ENCODE measurements around the gene CBX7. TPM values are rescaled to one million over a fixed set of nuclear protein-coding genes. Genes with fewer than 3 reads are reported as not detected.

CBX7 gene
- total and polyA plus RNA-seq, 4 donors, result 8.5 to 12.7 (median 9.5) TPM

DNA sequence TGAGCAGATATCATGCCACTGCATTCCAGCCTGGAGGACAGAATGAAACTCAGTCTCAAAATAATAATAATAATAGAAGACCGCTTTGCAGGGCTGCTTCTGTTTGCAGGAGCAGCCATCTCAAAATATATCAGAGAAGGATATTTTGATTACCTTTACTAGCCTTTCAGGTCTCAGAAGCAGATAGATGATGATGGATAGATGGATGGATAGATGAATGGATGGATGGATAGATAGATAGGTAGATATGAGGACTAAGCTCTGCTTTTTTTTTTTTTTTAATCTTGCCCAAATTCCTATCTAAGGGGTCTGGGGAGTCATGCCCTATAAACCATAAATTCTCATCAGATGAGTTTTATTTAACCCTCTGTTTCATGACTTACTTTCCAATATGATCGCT, 36.9 kb downstream of the CBX7 start:
- Histone ChIP-seq H3K27ac (ENCODE audit: low read depth, low read length) (no peak overlapping the region), H3K4me1 (ENCODE audit: control insufficient read depth, insufficient read depth, low read length) (no peaks in the 10 kb centered on the region), H3K9me3 (ENCODE audit: control insufficient read depth, insufficient read depth, low read length) (no peaks in the 10 kb centered on the region), H3K4me3 (ENCODE audit: low read depth, low read length) (no peak overlapping the region), H3K36me3 (ENCODE audit: control insufficient read depth, insufficient read depth, low read length) (no peaks in the 10 kb centered on the region), H3K27me3 (ENCODE audit: control insufficient read depth, insufficient read depth, low read length) (peaks cover 21% of the 10 kb centered on the region)
- DNase-seq (ENCODE audit: low read depth in 4 of 6, low spot score in 6 of 6), result no peak
- no CpG with 5 or more reads among the region's 2 CpGs for WGBS (ENCODE audit: insufficient coverage)

- WGBS (ENCODE audit: insufficient coverage), result 31% methylated on average over 4 of the region's 6 CpGs
- no peaks in the 10 kb centered on the region for H3K4me1 ChIP-seq (ENCODE audit: control insufficient read depth, insufficient read depth, low read length)
- no peaks in the 10 kb centered on the region for H3K9me3 ChIP-seq (ENCODE audit: control insufficient read depth, insufficient read depth, low read length)
- H3K27ac ChIP-seq (ENCODE audit: low read depth, low read length), result no peak overlapping the region
- DNase-seq (ENCODE audit: low read depth in 4 of 6, low spot score in 6 of 6), result no peak
- H3K27me3 ChIP-seq (ENCODE audit: control insufficient read depth, insufficient read depth, low read length), result peaks cover 21% of the 10 kb centered on the region
- H3K36me3 ChIP-seq (ENCODE audit: control insufficient read depth, insufficient read depth, low read length), result no peaks in the 10 kb centered on the region
- H3K4me3 ChIP-seq (ENCODE audit: low read depth, low read length), result no peak overlapping the region
These were observed 38.4 kb downstream of the CBX7 start for GRCh38 chr22:39114112-39114511.

DNA sequence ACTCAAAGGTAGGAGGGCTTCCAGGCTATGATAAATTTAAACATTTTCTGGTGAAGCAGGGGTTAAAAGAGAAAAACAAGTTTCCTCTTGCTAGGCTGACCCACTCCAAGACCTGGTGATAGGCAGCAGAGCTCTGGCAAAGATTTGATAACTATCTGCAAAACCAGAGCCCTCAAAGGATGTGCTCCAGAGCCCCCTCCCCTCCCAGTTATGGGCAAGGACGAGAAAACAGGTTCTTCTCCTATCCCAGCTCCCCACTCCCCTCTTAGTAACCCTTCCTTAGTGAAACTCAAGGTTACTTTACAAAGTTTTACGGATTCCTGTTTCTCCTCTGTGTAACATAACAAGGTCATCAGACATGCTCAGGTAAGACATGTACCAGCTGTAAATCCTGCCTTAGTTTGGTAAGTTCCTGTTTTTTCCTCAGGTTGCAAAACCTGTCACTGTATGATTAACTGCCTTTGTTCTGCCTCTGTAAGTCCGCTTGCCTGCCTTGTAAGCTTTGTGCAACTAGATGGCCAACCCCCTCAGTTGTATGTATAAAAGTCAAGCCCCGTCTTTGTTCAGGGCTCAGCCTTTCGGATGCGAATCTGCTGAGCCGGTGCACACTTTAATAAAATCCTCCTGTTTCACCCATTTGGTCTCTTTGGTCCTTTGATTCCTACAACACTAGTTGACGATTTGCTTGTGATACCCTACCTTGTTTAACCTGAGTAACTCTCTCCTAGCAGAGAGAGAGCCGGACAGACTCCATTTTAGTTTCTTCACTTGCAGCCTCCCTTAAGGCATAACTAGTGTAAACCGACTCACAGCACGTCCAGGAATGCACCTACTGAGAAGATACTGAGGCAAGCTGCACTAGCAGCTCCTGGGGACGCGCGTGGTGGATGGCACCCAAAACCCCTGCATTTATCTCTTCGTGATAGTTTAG, 41.6 kb downstream of the CBX7 start:
- DNase-seq (ENCODE audit: low read depth in 4 of 6, low spot score in 6 of 6), result peak in 1 of 6 donors; percentile 23
- 38% methylated on average over 11 of the region's 15 CpGs for WGBS (ENCODE audit: insufficient coverage)
- H3K27ac ChIP-seq (ENCODE audit: low read depth, low read length), result no peak overlapping the region

GRCh38 chr22:39109361-39109760, 43.1 kb downstream of the CBX7 start:
- no peak overlapping the region for H3K27ac ChIP-seq (ENCODE audit: low read depth, low read length)
- H3K9me3 ChIP-seq (ENCODE audit: control insufficient read depth, insufficient read depth, low read length), result no peaks in the 10 kb centered on the region
- no peak overlapping the region for H3K4me3 ChIP-seq (ENCODE audit: low read depth, low read length)
- H3K4me1 ChIP-seq (ENCODE audit: control insufficient read depth, insufficient read depth, low read length), result no peaks in the 10 kb centered on the region
- WGBS (ENCODE audit: insufficient coverage), result 88% methylated on average over 9 of the region's 9 CpGs
- H3K36me3 ChIP-seq (ENCODE audit: control insufficient read depth, insufficient read depth, low read length), result no peaks in the 10 kb centered on the region
- no peak for DNase-seq (ENCODE audit: low read depth in 4 of 6, low spot score in 6 of 6)
- H3K27me3 ChIP-seq (ENCODE audit: control insufficient read depth, insufficient read depth, low read length), result peaks cover 6% of the 10 kb centered on the region

More for the DNA sequence above, 41.6 kb downstream of the CBX7 start:
- Histone ChIP-seq H3K27me3 (ENCODE audit: control insufficient read depth, insufficient read depth, low read length) (peaks cover 17% of the 10 kb centered on the region), H3K4me1 (ENCODE audit: control insufficient read depth, insufficient read depth, low read length) (no peaks in the 10 kb centered on the region), H3K36me3 (ENCODE audit: control insufficient read depth, insufficient read depth, low read length) (no peaks in the 10 kb centered on the region), H3K9me3 (ENCODE audit: control insufficient read depth, insufficient read depth, low read length) (no peaks in the 10 kb centered on the region), H3K4me3 (ENCODE audit: low read depth, low read length) (no peak overlapping the region)

- no peak for DNase-seq (ENCODE audit: low read depth in 4 of 6, low spot score in 6 of 6)
- no peaks in the 10 kb centered on the region for H3K4me1 ChIP-seq (ENCODE audit: control insufficient read depth, insufficient read depth, low read length)
- H3K27ac ChIP-seq (ENCODE audit: low read depth, low read length), result no peak overlapping the region
- no peak overlapping the region for H3K4me3 ChIP-seq (ENCODE audit: low read depth, low read length)
- WGBS (ENCODE audit: insufficient coverage), result 100% methylated on average over 2 of the region's 4 CpGs
- no peaks in the 10 kb centered on the region for H3K9me3 ChIP-seq (ENCODE audit: control insufficient read depth, insufficient read depth, low read length)
- H3K27me3 ChIP-seq (ENCODE audit: control insufficient read depth, insufficient read depth, low read length), result no peaks in the 10 kb centered on the region
- H3K36me3 ChIP-seq (ENCODE audit: control insufficient read depth, insufficient read depth, low read length), result no peaks in the 10 kb centered on the region
These were observed 44.0 kb downstream of the CBX7 start for GRCh38 chr22:39108487-39108886.

- Histone ChIP-seq H3K36me3 (ENCODE audit: control insufficient read depth, insufficient read depth, low read length) (no peaks in the 10 kb centered on the region), H3K4me3 (ENCODE audit: low read depth, low read length) (no peak overlapping the region), H3K27ac (ENCODE audit: low read depth, low read length) (no peak overlapping the region), H3K9me3 (ENCODE audit: control insufficient read depth, insufficient read depth, low read length) (no peaks in the 10 kb centered on the region), H3K27me3 (ENCODE audit: control insufficient read depth, insufficient read depth, low read length) (no peaks in the 10 kb centered on the region), H3K4me1 (ENCODE audit: control insufficient read depth, insufficient read depth, low read length) (no peaks in the 10 kb centered on the region)
- 72% methylated on average over 2 of the region's 2 CpGs for WGBS (ENCODE audit: insufficient coverage)
- no peak for DNase-seq (ENCODE audit: low read depth in 4 of 6, low spot score in 6 of 6)
These were observed 46.2 kb downstream of the CBX7 start for GRCh38 chr22:39106326-39106725.

DNA sequence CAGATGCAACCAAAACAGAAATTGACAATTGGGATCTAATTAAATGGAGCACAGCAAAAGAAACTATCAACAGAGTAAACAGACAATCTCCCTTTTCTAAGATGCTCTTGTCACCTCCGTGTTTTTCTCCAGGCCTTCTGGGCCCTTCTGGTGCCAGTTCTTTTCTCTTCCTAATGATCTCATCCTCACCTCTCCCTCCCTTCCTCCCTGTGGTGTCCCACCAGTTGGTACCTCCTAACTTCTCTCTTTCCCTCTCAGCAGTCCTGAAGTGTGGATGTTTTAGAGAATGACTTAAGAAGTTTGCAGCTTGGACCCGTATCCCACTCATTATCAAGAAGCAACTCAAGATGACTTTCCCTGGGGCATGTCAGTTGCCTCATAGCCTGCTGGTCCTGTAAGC, 49.0 kb downstream of the CBX7 start:
- Histone ChIP-seq H3K4me1 (ENCODE audit: control insufficient read depth, insufficient read depth, low read length) (no peaks in the 10 kb centered on the region), H3K36me3 (ENCODE audit: control insufficient read depth, insufficient read depth, low read length) (no peaks in the 10 kb centered on the region), H3K9me3 (ENCODE audit: control insufficient read depth, insufficient read depth, low read length) (no peaks in the 10 kb centered on the region), H3K27ac (ENCODE audit: low read depth, low read length) (no peak overlapping the region), H3K27me3 (ENCODE audit: control insufficient read depth, insufficient read depth, low read length) (no peaks in the 10 kb centered on the region), H3K4me3 (ENCODE audit: low read depth, low read length) (no peak overlapping the region)
- 80% methylated on average over 1 of the region's 2 CpGs for WGBS (ENCODE audit: insufficient coverage)
- DNase-seq (ENCODE audit: low read depth in 4 of 6, low spot score in 6 of 6), result no peak

DNA sequence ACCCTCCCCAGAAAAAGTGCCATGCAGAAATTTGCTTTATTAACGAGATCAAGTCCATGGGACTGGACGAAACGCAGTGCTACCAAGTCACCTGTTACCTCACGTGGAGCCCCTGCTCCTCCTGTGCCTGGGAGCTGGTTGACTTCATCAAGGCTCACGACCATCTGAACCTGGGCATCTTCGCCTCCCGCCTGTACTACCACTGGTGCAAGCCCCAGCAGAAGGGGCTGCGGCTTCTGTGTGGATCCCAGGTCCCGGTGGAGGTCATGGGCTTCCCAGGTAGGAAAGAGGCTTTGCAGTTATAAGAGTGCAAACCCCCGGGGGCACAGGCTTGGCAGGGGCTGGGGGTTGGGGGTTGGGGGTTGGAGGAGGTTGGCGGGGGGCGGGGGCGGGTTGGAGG, 51.3 kb downstream of the CBX7 start:
- no peaks in the 10 kb centered on the region for H3K36me3 ChIP-seq (ENCODE audit: control insufficient read depth, insufficient read depth, low read length)
- 57% methylated on average over 9 of the region's 13 CpGs for WGBS (ENCODE audit: insufficient coverage)
- no peak overlapping the region for H3K27ac ChIP-seq (ENCODE audit: low read depth, low read length)
- peaks cover 10% of the 10 kb centered on the region for H3K4me1 ChIP-seq (ENCODE audit: control insufficient read depth, insufficient read depth, low read length)
- no peaks in the 10 kb centered on the region for H3K27me3 ChIP-seq (ENCODE audit: control insufficient read depth, insufficient read depth, low read length)
- no peak for DNase-seq (ENCODE audit: low read depth in 4 of 6, low spot score in 6 of 6)
- no peak overlapping the region for H3K4me3 ChIP-seq (ENCODE audit: low read depth, low read length)
- H3K9me3 ChIP-seq (ENCODE audit: control insufficient read depth, insufficient read depth, low read length), result no peaks in the 10 kb centered on the region

- Histone ChIP-seq H3K36me3 (ENCODE audit: control insufficient read depth, insufficient read depth, low read length) (no peaks in the 10 kb centered on the region), H3K27ac (ENCODE audit: low read depth, low read length) (no peak overlapping the region), H3K4me3 (ENCODE audit: low read depth, low read length) (no peak overlapping the region), H3K9me3 (ENCODE audit: control insufficient read depth, insufficient read depth, low read length) (no peaks in the 10 kb centered on the region), H3K4me1 (ENCODE audit: control insufficient read depth, insufficient read depth, low read length) (peaks cover 10% of the 10 kb centered on the region), H3K27me3 (ENCODE audit: control insufficient read depth, insufficient read depth, low read length) (no peaks in the 10 kb centered on the region)
- no peak for DNase-seq (ENCODE audit: low read depth in 4 of 6, low spot score in 6 of 6)
- 70% methylated on average over 6 of the region's 8 CpGs for WGBS (ENCODE audit: insufficient coverage)
These were observed 53.9 kb downstream of the CBX7 start for GRCh38 chr22:39098576-39098975.

GRCh38 chr22:39098026-39098425, 54.5 kb downstream of the CBX7 start:
- no peaks in the 10 kb centered on the region for H3K27me3 ChIP-seq (ENCODE audit: control insufficient read depth, insufficient read depth, low read length)
- peaks cover 10% of the 10 kb centered on the region for H3K4me1 ChIP-seq (ENCODE audit: control insufficient read depth, insufficient read depth, low read length)
- DNase-seq (ENCODE audit: low read depth in 4 of 6, low spot score in 6 of 6), result no peak
- no peak overlapping the region for H3K4me3 ChIP-seq (ENCODE audit: low read depth, low read length)
- H3K27ac ChIP-seq (ENCODE audit: low read depth, low read length), result no peak overlapping the region
- H3K9me3 ChIP-seq (ENCODE audit: control insufficient read depth, insufficient read depth, low read length), result no peaks in the 10 kb centered on the region
- WGBS (ENCODE audit: insufficient coverage), result 40% methylated on average over 1 of the region's 6 CpGs
- H3K36me3 ChIP-seq (ENCODE audit: control insufficient read depth, insufficient read depth, low read length), result no peaks in the 10 kb centered on the region

All from spinal cord (tissue), 10 donors.